HepG2 (cell line): Measurements from ENCODE around the gene C19orf47. TPM values are rescaled to one million over a fixed set of nuclear protein-coding genes. Genes with fewer than 3 reads are reported as not detected.

Source experiments
- ATAC-seq: fragments of 200-7000 bp; cut with Tn5 transposase; 3 replicates; pipeline ENCODE4 v1.9.1; 2020; ENCODE audit warnings: mild to moderate bottlenecking, moderate library complexity
- BruUV-seq: library from RNA; stranded (reverse); fragments of 400-500 nt; replicated peaks from 2 replicates; lab custom pipeline; 2021; lab: Mats Ljungman, UMichigan
- CTCF ChIA-PET: fragments of 300-600 bp; formaldehyde crosslinking; extraction: SDS; loops from one replicate; lab custom pipeline; 2021; ENCODE audit warnings: low total read pairs, inconsistent platforms, low intra/inter-chr PET ratio; lab: Yijun Ruan, JAX
- POLR2A ChIA-PET: fragments of 350-600 bp; sonication (Branson Sonifier 250); formaldehyde crosslinking; loops from one replicate; lab custom pipeline; 2020; ENCODE audit warnings: antibody characterized with exemption, inconsistent platforms; lab: Yijun Ruan, JAX
- DNase-seq: peaks from one replicate; pipeline ENCODE4 v3.0.0-alpha.2; 2015; ENCODE audit warnings: low spot score
- FAIRE-seq: peaks from 3 replicates; lab custom pipeline; 2011; peaks lifted over from hg19 to GRCh38; lab: Jason Lieb, UNC
- H2AFZ ChIP-seq: one replicate; pipeline ENCODE4 v1.6.1; 2011; ENCODE audit warnings: low read length, inconsistent platforms
- H3K27ac ChIP-seq: fragments of 300-600 bp; 3 replicates; pipeline ENCODE4 v1.8.0; 2011; ENCODE audit warnings: mixed run types, mild to moderate bottlenecking, mixed read lengths, low read length, inconsistent platforms; ENCODE audit not compliant: insufficient read depth; ENCODE audit errors: extremely low read length
- H3K27me3 ChIP-seq, 2 experiments: fragments of 200-600 bp in 1 of 2; 2 replicates in 1 of 2; 3 replicates in 1 of 2; pipeline versions ENCODE4 v1.6.0 to v1.8.0; 2011; ENCODE audit warnings: low read length in 2 of 2, mild to moderate bottlenecking in 2 of 2, moderate library complexity in 2 of 2, inconsistent platforms in 1 of 2; ENCODE audit not compliant: insufficient read depth in 2 of 2, control insufficient read depth in 1 of 2
- H3K36me3 ChIP-seq, 2 experiments: fragments of 200-600 bp in 1 of 2; replicated peaks in 1 of 2; 2 replicates in 1 of 2; 3 replicates in 1 of 2; pipeline versions ENCODE4 v1.5.1 to v1.8.0; 2011; ENCODE audit warnings: low read length in 2 of 2, inconsistent platforms in 1 of 2; ENCODE audit not compliant: insufficient read depth in 2 of 2, control insufficient read depth in 1 of 2
- H3K4me1 ChIP-seq: 2 replicates; pipeline ENCODE4 v1.5.1; 2012; ENCODE audit warnings: low read length, inconsistent platforms; ENCODE audit not compliant: insufficient read depth
- H3K4me2 ChIP-seq: 2 replicates; pipeline ENCODE4 v1.6.0; 2011; ENCODE audit warnings: low read depth, low read length, inconsistent platforms
- H3K4me3 ChIP-seq, 3 experiments: fragments of 200-600 bp in 1 of 3; sonication (generic), shearing (Covaris generic) in 1 of 3; replicated peaks in 1 of 3; 2 replicates each; pipeline ENCODE4 v1.5.1; 2011 to 2016; ENCODE audit warnings: low read length in 3 of 3, inconsistent platforms in 2 of 3, low read depth in 2 of 3, mild to moderate bottlenecking in 2 of 3, control low read depth in 1 of 3, mixed read lengths in 1 of 3; ENCODE audit not compliant: insufficient read depth in 1 of 3
- H3K79me2 ChIP-seq: one replicate; pipeline ENCODE4 v1.6.1; 2011; ENCODE audit warnings: low read length, inconsistent platforms; ENCODE audit not compliant: insufficient read depth
- H3K9ac ChIP-seq: 2 replicates; pipeline ENCODE4 v1.6.0; 2011; ENCODE audit warnings: mild to moderate bottlenecking, low read depth, low read length, inconsistent platforms; ENCODE audit not compliant: insufficient read depth
- H3K9me3 ChIP-seq: 2 replicates; pipeline ENCODE4 v1.5.1; 2012; ENCODE audit warnings: mild to moderate bottlenecking, low read length
- H4K20me1 ChIP-seq: 2 replicates; pipeline ENCODE4 v1.6.0; 2011; ENCODE audit warnings: inconsistent platforms, mild to moderate bottlenecking, low read length, moderate library complexity; ENCODE audit not compliant: insufficient read depth
- CENPT ChIP-seq: sonication (generic); formaldehyde crosslinking; IDR thresholded peaks from 2 replicates; pipeline ENCODE4 v1.8.0; 2022; ENCODE audit warnings: low read depth, mild to moderate bottlenecking, moderate library complexity, missing genetic modification reagents
- FIP1L1 ChIP-seq: fragments of 200-400 bp; formaldehyde crosslinking; IDR thresholded peaks from 2 replicates; pipeline ENCODE4 v1.6.1; 2018; ENCODE audit warnings: low read depth, mild to moderate bottlenecking, low read length, moderate library complexity, borderline replicate concordance; ENCODE audit not compliant: insufficient read depth
- IKZF1 ChIP-seq: fragments of 450-650 bp; IDR thresholded peaks from 2 replicates; pipeline ENCODE4 v1.7.1; 2016
- NBN ChIP-seq: fragments of 450-650 bp; conservative IDR thresholded peaks from 2 replicates; pipeline ENCODE4 v1.6.1; 2017
- PCBP1 ChIP-seq: fragments of 200-400 bp; formaldehyde crosslinking; IDR thresholded peaks from 2 replicates; pipeline ENCODE4 v1.6.1; 2017; ENCODE audit warnings: mild to moderate bottlenecking, low read depth, low read length, borderline replicate concordance
- TBL1XR1 ChIP-seq: fragments of 150-350 bp; IDR thresholded peaks from 2 replicates; pipeline ENCODE4 v1.6.1; 2014; ENCODE audit warnings: borderline replicate concordance, low read length; ENCODE audit not compliant: partially characterized antibody
- ZNF572 ChIP-seq: sonication (generic); formaldehyde crosslinking; IDR thresholded peaks from 2 replicates; pipeline ENCODE4 v1.5.1; 2020; ENCODE audit warnings: mild to moderate bottlenecking, missing genetic modification reagents
- ZNF614 ChIP-seq: IDR thresholded peaks from 2 replicates; pipeline ENCODE4 v1.6.1; 2018; ENCODE audit warnings: missing biosample characterization, missing genetic modification reagents, inconsistent platforms, borderline replicate concordance
- WGBS: methylation state at CpG from one replicate; pipeline ENCODE4 v1.1.6; 2017; ENCODE audit warnings: low lambda C conversion rate; 5-methylcytosine and 5-hydroxymethylcytosine counted together
- in situ Hi-C: cut with HindIII; loops from 2 replicates; pipeline ENCODE4 v1.10.0; 2017; ENCODE audit warnings: low pct_unique_long_range_greater_than_20kb; ENCODE audit not compliant: extremely low pct_ligation_motif_present
- intact Hi-C: fragments of 100-400 bp; cut with micrococcal nuclease; formaldehyde crosslinking; loops from one replicate; pipeline ENCODE4 v1.10.0; 2022; ENCODE audit not compliant: unreplicated experiment
- polyA plus RNA-seq, 8 experiments: library from polyadenylated mRNA; depleted of rRNA in 3 of 8; stranded (reverse) in 7 of 8; unstranded in 1 of 8; fragments of >200 nt; fragmentation: Illumina TruSeq in 4 of 8; extraction: Trizol in 4 of 8; gene quantifications; 2 replicates each; pipeline versions ENCODE4 v1.2.1 to v1.2.3, GENCODE V29; 2011 to 2016; ENCODE audit warnings: low read depth in 4 of 8, missing spikeins in 1 of 8, mixed read lengths in 1 of 8; ENCODE audit not compliant: insufficient read depth in 1 of 8
- total RNA-seq, 5 experiments: library from RNA; depleted of rRNA; stranded (reverse); fragments of >200 nt; fragmentation: Illumina TruSeq; extraction: Trizol; gene quantifications; 2 replicates each; pipeline ENCODE4 v1.2.3, GENCODE V29; 2016; ENCODE audit warnings: low read depth in 1 of 5
- TF ChIP-seq, protein P1 (sequence below): fragments of 450-650 bp; IDR thresholded peaks from 2 replicates; pipeline ENCODE4 v1.6.1; 2017
- TF ChIP-seq, protein P2 (sequence below): sonication (generic); formaldehyde crosslinking; IDR thresholded peaks from 2 replicates; pipeline ENCODE4 v1.5.0; 2020; ENCODE audit warnings: mild to moderate bottlenecking, missing genetic modification reagents, borderline replicate concordance
- TF ChIP-seq, protein P3 (sequence below): sonication (generic); formaldehyde crosslinking; conservative IDR thresholded peaks from 2 replicates; pipeline ENCODE4 v1.5.0; 2020; ENCODE audit warnings: missing genetic modification reagents
- TF ChIP-seq, protein P4 (sequence below): sonication (generic); formaldehyde crosslinking; IDR thresholded peaks from 2 replicates; pipeline ENCODE4 v1.9.0; 2021; ENCODE audit warnings: missing genetic modification reagents, mild to moderate bottlenecking, borderline replicate concordance
- TF ChIP-seq, protein P5 (sequence below): sonication (generic); formaldehyde crosslinking; IDR thresholded peaks from 2 replicates; pipeline ENCODE4 v1.5.1; 2020; ENCODE audit warnings: missing genetic modification reagents, mild to moderate bottlenecking, borderline replicate concordance

C19orf47 gene
- total and polyA plus RNA-seq, 2 of the 13 experiments (the other 11 are each of a cell fraction or from before 2014, with no cell fraction given), result 8.1 to 10.6 TPM

DNA sequence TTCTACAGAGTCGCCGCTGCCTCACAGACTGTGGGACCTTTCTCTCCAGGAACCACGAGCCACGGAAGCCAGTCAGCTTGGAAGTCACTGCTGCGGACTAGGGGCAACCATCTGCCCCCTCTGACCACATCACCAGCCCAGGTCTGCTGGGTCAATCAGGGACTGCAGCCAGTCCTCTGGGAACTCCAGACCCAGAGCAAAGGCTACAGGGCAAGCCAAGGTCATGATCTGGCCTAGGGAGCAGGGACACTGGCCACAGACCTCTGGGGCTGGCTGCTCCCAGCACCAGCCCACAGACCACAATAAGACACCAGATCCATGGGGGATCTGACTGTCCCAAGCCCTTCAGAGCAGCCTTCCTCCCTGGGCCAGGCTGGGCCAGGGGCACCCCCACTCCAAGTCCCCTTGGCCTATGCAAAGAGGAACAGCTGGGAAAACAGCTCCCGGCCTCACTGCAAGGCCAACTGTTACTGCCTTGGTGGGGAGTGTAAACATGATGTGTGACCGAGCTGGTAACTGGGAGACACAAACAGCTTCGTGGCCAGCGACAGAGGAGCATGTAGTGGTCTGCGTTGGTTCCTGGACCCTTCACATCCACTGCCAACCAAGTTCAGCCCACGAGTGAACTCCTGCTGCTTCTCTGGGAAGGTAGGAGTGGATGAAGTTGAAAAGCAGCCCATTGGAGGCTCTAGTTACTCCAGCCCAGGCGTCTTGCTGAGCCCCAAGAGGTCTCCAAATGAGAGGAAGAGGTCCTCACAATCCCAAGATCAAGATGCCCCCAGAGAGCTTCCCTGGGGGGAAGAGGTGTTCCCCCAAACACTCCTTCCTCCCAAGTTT lies 64.6 kb downstream of the C19orf47 start (continued):
- TF ChIP-seq NBN, result no peak
- no peak for TF ChIP-seq FIP1L1
- no peak for TF ChIP-seq PCBP1
- TF ChIP-seq, protein P1, sequence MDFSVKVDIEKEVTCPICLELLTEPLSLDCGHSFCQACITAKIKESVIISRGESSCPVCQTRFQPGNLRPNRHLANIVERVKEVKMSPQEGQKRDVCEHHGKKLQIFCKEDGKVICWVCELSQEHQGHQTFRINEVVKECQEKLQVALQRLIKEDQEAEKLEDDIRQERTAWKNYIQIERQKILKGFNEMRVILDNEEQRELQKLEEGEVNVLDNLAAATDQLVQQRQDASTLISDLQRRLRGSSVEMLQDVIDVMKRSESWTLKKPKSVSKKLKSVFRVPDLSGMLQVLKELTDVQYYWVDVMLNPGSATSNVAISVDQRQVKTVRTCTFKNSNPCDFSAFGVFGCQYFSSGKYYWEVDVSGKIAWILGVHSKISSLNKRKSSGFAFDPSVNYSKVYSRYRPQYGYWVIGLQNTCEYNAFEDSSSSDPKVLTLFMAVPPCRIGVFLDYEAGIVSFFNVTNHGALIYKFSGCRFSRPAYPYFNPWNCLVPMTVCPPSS, result no peak

DNA sequence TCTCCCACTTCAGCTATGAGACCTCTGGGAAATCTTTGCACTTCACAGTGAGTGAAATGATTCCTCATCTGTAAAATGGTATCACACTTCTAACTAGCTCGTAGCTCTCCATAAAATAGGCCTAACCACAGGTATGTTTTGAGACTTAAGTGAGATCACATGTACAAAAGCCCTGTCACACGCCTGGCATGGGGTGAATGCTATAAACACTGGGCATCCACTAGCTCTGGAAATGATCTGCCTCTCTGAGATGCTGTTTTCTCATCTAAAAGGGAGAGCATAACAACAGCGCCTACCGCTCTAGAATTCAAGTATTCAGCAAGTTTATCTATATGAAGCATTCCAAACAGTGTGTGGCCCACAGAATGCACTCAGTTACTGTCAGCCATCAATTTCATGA lies 65.3 kb downstream of the C19orf47 start:
- H2AFZ ChIP-seq, result no peak overlapping the region
- H3K27me3 ChIP-seq, result no peaks in the 10 kb centered on the region; a peak in 1 of 5 replicates
- no peak for FAIRE-seq
- H3K4me3 ChIP-seq, result peak overlapping the region; percentile 85 to 94 (median 94); a peak in 4 of 6 replicates
- H3K9me3 ChIP-seq, result no peaks in the 10 kb centered on the region
- intact Hi-C loops, result loop anchor here (1.0 kb wide), 1 partner anchor 28 kb away; no protein-coding TSS in a partner anchor
- peaks cover 39% of the 10 kb centered on the region for H4K20me1 ChIP-seq
- peak overlapping the region; percentile 83 for H3K27ac ChIP-seq
- peaks cover 5 to 7% of the 10 kb centered on the region in 2 experiments; a peak in 3 of 5 replicates for H3K36me3 ChIP-seq
- H3K79me2 ChIP-seq, result peaks cover 67% of the 10 kb centered on the region
- in situ Hi-C loops, result loop anchor here (5.0 kb wide), 1 partner anchor 36 kb away; no protein-coding TSS in a partner anchor
- CTCF ChIA-PET, result no interaction called here
- peaks cover 73% of the 10 kb centered on the region for H3K4me1 ChIP-seq
- BruUV-seq, result no TSS peak
- no peak for DNase-seq
- POLR2A ChIA-PET, result interaction anchor here (1.0 to 4.8 kb wide), 7 partner anchors 51 to 312 kb away, joined by 3 to 25 read pairs (median 3); partner anchors contain the start of genes BLVRB, C19orf47, PLD3 and PSMC4
- H3K9ac ChIP-seq, result peak overlapping the region; percentile 97
- 93% methylated on average over 4 of the region's 4 CpGs for WGBS
- peak overlapping the region; percentile 80 for H3K4me2 ChIP-seq
- ATAC-seq, result no peak
- TF ChIP-seq, protein P2, sequence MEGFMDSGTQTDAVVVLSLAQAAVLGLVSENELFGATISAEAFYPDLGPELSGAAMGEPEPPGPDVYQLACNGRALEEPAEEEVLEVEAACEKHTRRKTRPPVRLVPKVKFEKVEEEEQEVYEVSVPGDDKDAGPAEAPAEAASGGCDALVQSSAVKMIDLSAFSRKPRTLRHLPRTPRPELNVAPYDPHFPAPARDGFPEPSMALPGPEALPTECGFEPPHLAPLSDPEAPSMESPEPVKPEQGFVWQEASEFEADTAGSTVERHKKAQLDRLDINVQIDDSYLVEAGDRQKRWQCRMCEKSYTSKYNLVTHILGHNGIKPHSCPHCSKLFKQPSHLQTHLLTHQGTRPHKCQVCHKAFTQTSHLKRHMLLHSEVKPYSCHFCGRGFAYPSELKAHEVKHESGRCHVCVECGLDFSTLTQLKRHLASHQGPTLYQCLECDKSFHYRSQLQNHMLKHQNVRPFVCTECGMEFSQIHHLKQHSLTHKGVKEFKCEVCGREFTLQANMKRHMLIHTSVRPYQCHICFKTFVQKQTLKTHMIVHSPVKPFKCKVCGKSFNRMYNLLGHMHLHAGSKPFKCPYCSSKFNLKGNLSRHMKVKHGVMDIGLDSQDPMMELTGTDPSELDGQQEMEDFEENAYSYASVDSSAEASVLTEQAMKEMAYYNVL (CRISPR knock-in tag), result 0 out of 2 replicates have a peak, but pooled peaks have one; percentile 18
- TF ChIP-seq, protein P3, sequence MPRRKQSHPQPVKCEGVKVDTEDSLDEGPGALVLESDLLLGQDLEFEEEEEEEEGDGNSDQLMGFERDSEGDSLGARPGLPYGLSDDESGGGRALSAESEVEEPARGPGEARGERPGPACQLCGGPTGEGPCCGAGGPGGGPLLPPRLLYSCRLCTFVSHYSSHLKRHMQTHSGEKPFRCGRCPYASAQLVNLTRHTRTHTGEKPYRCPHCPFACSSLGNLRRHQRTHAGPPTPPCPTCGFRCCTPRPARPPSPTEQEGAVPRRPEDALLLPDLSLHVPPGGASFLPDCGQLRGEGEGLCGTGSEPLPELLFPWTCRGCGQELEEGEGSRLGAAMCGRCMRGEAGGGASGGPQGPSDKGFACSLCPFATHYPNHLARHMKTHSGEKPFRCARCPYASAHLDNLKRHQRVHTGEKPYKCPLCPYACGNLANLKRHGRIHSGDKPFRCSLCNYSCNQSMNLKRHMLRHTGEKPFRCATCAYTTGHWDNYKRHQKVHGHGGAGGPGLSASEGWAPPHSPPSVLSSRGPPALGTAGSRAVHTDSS (CRISPR knock-in tag), result no peak
- TF ChIP-seq ZNF614, result no peak
- no peak for TF ChIP-seq IKZF1
- TF ChIP-seq, protein P4, sequence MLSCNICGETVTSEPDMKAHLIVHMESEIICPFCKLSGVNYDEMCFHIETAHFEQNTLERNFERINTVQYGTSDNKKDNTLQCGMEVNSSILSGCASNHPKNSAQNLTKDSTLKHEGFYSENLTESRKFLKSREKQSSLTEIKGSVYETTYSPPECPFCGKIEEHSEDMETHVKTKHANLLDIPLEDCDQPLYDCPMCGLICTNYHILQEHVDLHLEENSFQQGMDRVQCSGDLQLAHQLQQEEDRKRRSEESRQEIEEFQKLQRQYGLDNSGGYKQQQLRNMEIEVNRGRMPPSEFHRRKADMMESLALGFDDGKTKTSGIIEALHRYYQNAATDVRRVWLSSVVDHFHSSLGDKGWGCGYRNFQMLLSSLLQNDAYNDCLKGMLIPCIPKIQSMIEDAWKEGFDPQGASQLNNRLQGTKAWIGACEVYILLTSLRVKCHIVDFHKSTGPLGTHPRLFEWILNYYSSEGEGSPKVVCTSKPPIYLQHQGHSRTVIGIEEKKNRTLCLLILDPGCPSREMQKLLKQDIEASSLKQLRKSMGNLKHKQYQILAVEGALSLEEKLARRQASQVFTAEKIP (CRISPR knock-in tag), result no peak
- no peak for TF ChIP-seq TBL1XR1
- TF ChIP-seq, protein P5, sequence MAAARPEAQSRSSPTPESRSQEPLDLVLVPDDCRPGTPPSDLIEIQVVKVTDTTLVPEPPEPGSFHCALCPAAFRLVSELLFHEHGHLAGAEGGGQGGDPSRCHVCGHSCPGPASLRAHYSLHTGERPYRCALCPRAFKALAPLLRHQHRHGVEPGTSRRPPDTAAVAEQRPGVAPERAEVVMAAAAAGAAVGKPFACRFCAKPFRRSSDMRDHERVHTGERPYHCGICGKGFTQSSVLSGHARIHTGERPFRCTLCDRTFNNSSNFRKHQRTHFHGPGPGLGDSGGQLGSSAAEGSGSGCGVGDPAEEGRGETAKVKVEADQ (CRISPR knock-in tag), result peak; percentile 12; the same call in 1 of the 2 replicates
- no peak for TF ChIP-seq CENPT (CRISPR knock-in tag)
- TF ChIP-seq ZNF572, result no peak
